RWPE2 (cell line): ENCODE measurements around the gene CTNNA1.
"Not testable (repeated sequence)": the region's sequence is repeated elsewhere in the genome, so short reads cannot be mapped to it uniquely, and the experiment has no call there.

Source experiments
- ATAC-seq: fragments of 200-7000 bp; cut with Tn5 transposase; 3 replicates; pipeline ENCODE4 v1.9.1; 2021; ENCODE audit warnings: low read depth
- DNase-seq: peaks from one replicate; pipeline ENCODE4 v3.0.0-alpha.2; 2020; ENCODE audit warnings: low spot score
- H3K27ac ChIP-seq: fragments of 450-650 bp; 2 replicates; pipeline ENCODE4 v1.5.1; 2017; ENCODE audit warnings: mild to moderate bottlenecking; ENCODE audit not compliant: poor library complexity, severe bottlenecking
- H3K27me3 ChIP-seq: fragments of 250-450 bp; sonication (Bioruptor Pico); 2 replicates; pipeline ENCODE4 v1.5.1; 2021; ENCODE audit warnings: mild to moderate bottlenecking, moderate library complexity; ENCODE audit not compliant: insufficient read depth, poor library complexity, severe bottlenecking
- H3K36me3 ChIP-seq: fragments of 250-450 bp; sonication (Bioruptor Pico); 2 replicates; pipeline ENCODE4 v1.5.1; 2020; ENCODE audit warnings: low read depth, mild to moderate bottlenecking, moderate library complexity
- H3K4me1 ChIP-seq: fragments of 250-450 bp; sonication (Bioruptor Pico); 2 replicates; pipeline ENCODE4 v1.5.1; 2021; ENCODE audit warnings: mild to moderate bottlenecking, moderate library complexity; ENCODE audit not compliant: insufficient read depth, poor library complexity, severe bottlenecking
- H3K4me3 ChIP-seq: fragments of 250-450 bp; sonication (Bioruptor Pico); 2 replicates; pipeline ENCODE4 v1.5.1; 2021; ENCODE audit warnings: mild to moderate bottlenecking, moderate library complexity; ENCODE audit not compliant: severe bottlenecking
- H3K9me3 ChIP-seq: fragments of 250-450 bp; sonication (Bioruptor Pico); 2 replicates; pipeline ENCODE4 v1.5.1; 2021; ENCODE audit warnings: mild to moderate bottlenecking, moderate library complexity; ENCODE audit not compliant: severe bottlenecking
- CTCF ChIP-seq: fragments of 450-650 bp; IDR thresholded peaks from one replicate; pipeline ENCODE4 v1.5.1; 2017; ENCODE audit warnings: mild to moderate bottlenecking, moderate library complexity; ENCODE audit not compliant: poor library complexity, severe bottlenecking

Gene CTNNA1

GRCh38 chr5:138748630-138749081, 4.6 kb upstream of the CTNNA1 start:
- Histone ChIP-seq H3K36me3 (no peaks in the 10 kb centered on the region), H3K4me3 (no peak overlapping the region), H3K9me3 (no peaks in the 10 kb centered on the region), H3K27me3 (no peaks in the 10 kb centered on the region), H3K27ac (no peak overlapping the region), H3K4me1 (no peaks in the 10 kb centered on the region)
- no peak for ATAC-seq
- no peak for TF ChIP-seq CTCF
- DNase-seq = no peak

- H3K4me3 ChIP-seq, H3K27ac ChIP-seq, H3K9me3 ChIP-seq, ATAC-seq, DNase-seq, H3K27me3 ChIP-seq: not testable (repeated sequence)
- peaks cover 13% of the 10 kb centered on the region for H3K4me1 ChIP-seq
- H3K36me3 ChIP-seq = peaks cover 15% of the 10 kb centered on the region
Observed at GRCh38 chr5:138751344-138751743, 1.9 kb upstream of the CTNNA1 start.

DNA sequence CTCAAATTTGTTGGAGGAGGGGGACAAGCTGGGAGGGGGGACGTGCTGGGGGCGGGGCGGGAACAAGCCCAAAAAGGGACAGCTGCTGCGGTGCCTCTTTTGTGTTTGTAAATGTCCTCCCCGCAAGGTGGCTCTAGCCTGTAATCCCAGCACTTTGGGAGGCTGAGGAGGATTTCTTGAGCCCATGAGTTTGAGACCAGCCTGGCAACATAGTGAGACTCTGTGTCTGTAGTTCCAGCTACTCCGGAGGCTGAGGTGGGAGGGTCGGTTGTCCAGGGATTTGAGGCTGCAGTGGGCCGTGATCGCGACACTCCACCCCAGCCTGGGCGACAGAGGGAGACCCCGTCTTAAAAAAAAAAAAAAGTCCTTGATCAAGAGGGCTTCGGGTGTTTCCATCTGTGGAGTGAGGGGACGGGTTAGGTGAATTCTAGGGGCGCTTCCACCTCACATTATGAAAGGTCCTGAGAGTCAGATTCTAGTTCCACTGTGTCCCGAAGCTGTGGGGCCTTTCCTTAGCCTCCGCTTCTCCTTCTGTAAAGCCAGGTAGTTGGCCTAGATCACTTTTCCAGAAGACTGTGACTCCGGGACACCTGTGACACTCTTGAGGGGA, 779 bp upstream of the CTNNA1 start:
- peak overlapping the region; percentile 99 for H3K4me3 ChIP-seq
- ATAC-seq = peak; percentile 15; the same call in 2 of the 3 replicates

DNA sequence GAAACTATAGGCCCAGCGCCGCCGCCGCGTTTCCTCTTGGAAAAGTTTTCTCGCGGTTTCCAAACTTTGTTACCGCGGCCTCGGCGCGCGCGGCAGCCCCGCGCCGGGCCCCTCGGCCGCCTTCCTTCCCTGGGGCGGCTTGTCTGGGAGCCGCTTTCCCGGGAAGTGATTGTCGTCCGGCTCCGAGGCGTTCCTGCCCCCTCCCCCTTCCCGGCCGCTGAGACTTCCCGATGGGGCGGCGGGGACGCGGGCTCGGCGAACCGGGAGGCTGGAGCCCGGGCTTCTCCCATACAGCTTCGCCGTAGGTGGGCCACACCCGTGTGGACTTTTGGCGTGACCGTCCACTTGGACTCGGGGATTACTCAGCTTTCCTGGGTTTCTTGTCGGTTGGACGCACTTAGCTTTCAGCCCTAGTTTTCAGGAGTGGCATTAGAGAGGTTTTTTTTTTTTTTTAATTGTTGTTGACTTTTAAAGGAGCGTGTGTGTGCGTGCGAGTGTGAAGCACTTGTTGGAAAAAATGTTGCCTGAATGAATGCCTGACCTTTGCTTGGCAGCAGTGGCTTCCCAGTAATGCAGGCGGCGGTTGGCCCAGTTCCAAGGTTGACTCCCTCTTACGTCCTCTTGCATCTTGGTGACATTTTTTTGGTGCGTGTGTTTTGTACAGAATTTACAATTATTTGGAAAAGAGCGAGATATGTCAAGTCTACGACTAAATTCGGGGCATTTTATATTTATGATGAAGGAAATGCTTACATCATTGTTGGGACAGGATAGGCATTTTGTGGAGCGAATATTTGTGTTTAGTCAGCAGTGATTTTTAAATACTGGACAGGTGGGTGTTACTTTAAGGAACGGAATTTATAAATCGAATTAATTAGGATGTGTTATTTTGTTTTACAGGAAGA, 821 bp downstream of the CTNNA1 start:
- Histone ChIP-seq H3K9me3 (no peaks in the 10 kb centered on the region), H3K4me3 (peak overlapping the region; percentile 99), H3K4me1 (peaks cover 13% of the 10 kb centered on the region), H3K36me3 (peaks cover 34% of the 10 kb centered on the region), H3K27me3 (no peaks in the 10 kb centered on the region), H3K27ac (peak overlapping the region; percentile 90)
- peak; percentile 87 for DNase-seq
- TF ChIP-seq CTCF = no peak
- ATAC-seq = peak; percentile 46

More for the DNA sequence above, 779 bp upstream of the CTNNA1 start:
- Histone ChIP-seq H3K36me3 (peaks cover 18% of the 10 kb centered on the region), H3K4me1 (peaks cover 13% of the 10 kb centered on the region), H3K9me3 (no peaks in the 10 kb centered on the region), H3K27ac (peak overlapping the region; percentile 90), H3K27me3 (no peaks in the 10 kb centered on the region)
- DNase-seq = no peak
- no peak for TF ChIP-seq CTCF

- H3K36me3 ChIP-seq = peaks cover 39% of the 10 kb centered on the region
- no peaks in the 10 kb centered on the region for H3K9me3 ChIP-seq
- no peak for DNase-seq
- TF ChIP-seq CTCF = no peak
- H3K27ac ChIP-seq = peak overlapping the region; percentile 90
- peak overlapping the region; percentile 99 for H3K4me3 ChIP-seq
- H3K27me3 ChIP-seq = no peaks in the 10 kb centered on the region
- peaks cover 13% of the 10 kb centered on the region for H3K4me1 ChIP-seq
- no peak for ATAC-seq
Observed at GRCh38 chr5:138754699-138755057, 1.5 kb downstream of the CTNNA1 start.
